ENCODE measurements around the gene SLC1A3. TPM values are rescaled to one million over a fixed set of nuclear protein-coding genes. Genes with fewer than 3 reads are reported as not detected.

The SLC1A3 gene
- total RNA-seq, 2 experiments from 2014 or later = 0.34 to 0.74 TPM

DNA sequence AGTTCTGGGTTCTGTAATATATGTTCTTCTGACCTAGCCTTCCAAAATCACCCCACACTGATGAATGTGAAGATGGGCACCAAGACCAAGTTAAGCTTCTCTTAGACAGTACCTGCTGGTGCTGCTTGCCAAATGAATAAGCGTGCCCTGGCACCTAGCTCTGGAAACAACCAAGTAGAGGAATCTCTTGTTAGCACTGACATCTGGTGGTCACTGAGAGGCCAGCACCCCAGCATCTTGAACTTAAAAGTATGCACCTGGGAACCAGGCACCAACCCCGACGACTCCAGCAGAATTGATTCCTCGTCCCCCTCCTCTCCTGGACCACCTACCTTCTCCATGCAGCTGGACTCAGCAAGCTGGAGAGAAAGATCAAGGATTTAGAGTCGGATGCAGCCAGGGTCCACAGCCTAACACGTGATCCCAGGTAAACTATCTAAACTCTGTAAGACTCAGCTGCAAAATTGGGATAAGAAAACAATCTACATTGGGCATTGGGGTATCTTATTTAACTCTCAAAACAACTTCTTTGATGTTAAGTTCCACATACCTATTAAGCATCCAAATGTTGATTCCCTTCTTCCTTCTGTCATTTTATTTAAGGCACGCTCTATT, 89.8 kb downstream of the SLC1A3 start:
- Mint-ChIP-seq H3K9me3 (no peaks in the 10 kb centered on the region), H3K36me3 (ENCODE audit: low read depth) (no peaks in the 10 kb centered on the region), H3K27me3 (peaks cover 23% of the 10 kb centered on the region), H3K4me1 (ENCODE audit: low read depth) (no peaks in the 10 kb centered on the region), H3K4me3 (no peak overlapping the region), H3K27ac (no peak overlapping the region)
- POLR2A ChIA-PET = no interaction called here
- peak; percentile 68 for DNase-seq
- CTCF ChIA-PET = interaction anchor here (0.7 to 3.0 kb wide), 28 partner anchors 9 to 1648 kb away, joined by 3 to 19 read pairs (median 4); no protein-coding TSS in a partner anchor
- ATAC-seq = peak; percentile 76
- TF ChIP-seq, protein P1, sequence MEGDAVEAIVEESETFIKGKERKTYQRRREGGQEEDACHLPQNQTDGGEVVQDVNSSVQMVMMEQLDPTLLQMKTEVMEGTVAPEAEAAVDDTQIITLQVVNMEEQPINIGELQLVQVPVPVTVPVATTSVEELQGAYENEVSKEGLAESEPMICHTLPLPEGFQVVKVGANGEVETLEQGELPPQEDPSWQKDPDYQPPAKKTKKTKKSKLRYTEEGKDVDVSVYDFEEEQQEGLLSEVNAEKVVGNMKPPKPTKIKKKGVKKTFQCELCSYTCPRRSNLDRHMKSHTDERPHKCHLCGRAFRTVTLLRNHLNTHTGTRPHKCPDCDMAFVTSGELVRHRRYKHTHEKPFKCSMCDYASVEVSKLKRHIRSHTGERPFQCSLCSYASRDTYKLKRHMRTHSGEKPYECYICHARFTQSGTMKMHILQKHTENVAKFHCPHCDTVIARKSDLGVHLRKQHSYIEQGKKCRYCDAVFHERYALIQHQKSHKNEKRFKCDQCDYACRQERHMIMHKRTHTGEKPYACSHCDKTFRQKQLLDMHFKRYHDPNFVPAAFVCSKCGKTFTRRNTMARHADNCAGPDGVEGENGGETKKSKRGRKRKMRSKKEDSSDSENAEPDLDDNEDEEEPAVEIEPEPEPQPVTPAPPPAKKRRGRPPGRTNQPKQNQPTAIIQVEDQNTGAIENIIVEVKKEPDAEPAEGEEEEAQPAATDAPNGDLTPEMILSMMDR (IDR thresholded peaks at IDR 0.05) = peak; percentile 58
- intact Hi-C loops (cut with micrococcal nuclease) = loop anchor here (2.0 to 10.0 kb wide), 2 partner anchors 281 to 621 kb away; no protein-coding TSS in a partner anchor

DNA sequence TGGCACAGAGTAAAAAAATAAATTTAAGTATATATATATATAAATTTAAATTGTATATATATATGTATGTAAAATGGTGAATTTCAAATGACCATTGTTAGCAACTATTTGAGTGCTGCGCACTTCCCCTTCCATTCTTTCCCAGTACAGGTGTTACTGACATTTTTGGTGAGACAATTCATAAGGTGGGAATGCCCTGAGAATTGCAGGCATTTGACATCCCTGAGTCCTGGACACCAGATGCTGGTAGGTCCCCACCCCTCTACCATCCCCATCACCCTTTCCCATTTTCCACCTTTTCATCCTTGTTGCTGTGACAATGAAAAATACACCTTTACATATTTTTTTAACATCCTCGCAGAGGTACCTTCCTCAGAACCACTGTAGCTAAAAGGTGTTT, 91.6 kb downstream of the SLC1A3 start:
- Mint-ChIP-seq H3K27ac (no peak overlapping the region), H3K36me3 (ENCODE audit: low read depth) (no peaks in the 10 kb centered on the region), H3K4me1 (ENCODE audit: low read depth) (no peaks in the 10 kb centered on the region), H3K4me3 (no peak overlapping the region), H3K9me3 (no peaks in the 10 kb centered on the region), H3K27me3 (peaks cover 14% of the 10 kb centered on the region)
- TF ChIP-seq, protein P1 (IDR thresholded peaks at IDR 0.05) = no peak
- no peak for ATAC-seq
- DNase-seq = no peak
- POLR2A ChIA-PET = no interaction called here
- intact Hi-C loops (cut with micrococcal nuclease) = loop anchor here (10.0 kb wide), 1 partner anchor 623 kb away; no protein-coding TSS in a partner anchor
- CTCF ChIA-PET = no interaction called here

GRCh38 chr5:36701085-36701698, 94.8 kb downstream of the SLC1A3 start:
- no peak for DNase-seq
- H3K4me1 Mint-ChIP-seq (ENCODE audit: low read depth) = no peaks in the 10 kb centered on the region
- H3K27me3 Mint-ChIP-seq = peaks cover 6% of the 10 kb centered on the region
- no peak for ATAC-seq
- no peak overlapping the region for H3K27ac Mint-ChIP-seq
- no peak overlapping the region for H3K4me3 Mint-ChIP-seq
- ChIA-PET POLR2A (no interaction called here), CTCF (interaction anchor here (3.8 kb wide), 1 partner anchor 10 kb away, joined by 25 read pairs; no protein-coding TSS in a partner anchor)
- TF ChIP-seq, protein P1 (IDR thresholded peaks at IDR 0.05) = no peak
- no peaks in the 10 kb centered on the region for H3K36me3 Mint-ChIP-seq (ENCODE audit: low read depth)
- H3K9me3 Mint-ChIP-seq = no peaks in the 10 kb centered on the region
- intact Hi-C loops (cut with micrococcal nuclease) = no loop called here

- no peak overlapping the region for H3K4me3 Mint-ChIP-seq
- no peak overlapping the region for H3K27ac Mint-ChIP-seq
- no peak for DNase-seq
- intact Hi-C loops (cut with micrococcal nuclease) = no loop called here
- H3K36me3 Mint-ChIP-seq (ENCODE audit: low read depth) = peaks cover 2% of the 10 kb centered on the region
- ATAC-seq = no peak
- H3K27me3 Mint-ChIP-seq = peaks cover 6% of the 10 kb centered on the region
- POLR2A ChIA-PET = no interaction called here
- H3K9me3 Mint-ChIP-seq = no peaks in the 10 kb centered on the region
- TF ChIP-seq, protein P1 (IDR thresholded peaks at IDR 0.05) = no peak
- H3K4me1 Mint-ChIP-seq (ENCODE audit: low read depth) = no peaks in the 10 kb centered on the region
- CTCF ChIA-PET = interaction anchor here (1.5 kb wide), 2 partner anchors 13 to 624 kb away, joined by 3 to 6 read pairs; no protein-coding TSS in a partner anchor
These were observed 96.9 kb downstream of the SLC1A3 start for GRCh38 chr5:36703245-36703860.

GRCh38 chr5:36704131-36704530, 97.7 kb downstream of the SLC1A3 start:
- TF ChIP-seq, protein P1 (IDR thresholded peaks at IDR 0.05) = no peak
- ChIA-PET CTCF (interaction anchor here (0.7 to 1.6 kb wide), 4 partner anchors 14 to 625 kb away, joined by 3 to 6 read pairs (median 3); no protein-coding TSS in a partner anchor), POLR2A (no interaction called here)
- Mint-ChIP-seq H3K4me1 (ENCODE audit: low read depth) (no peaks in the 10 kb centered on the region), H3K27ac (no peak overlapping the region), H3K9me3 (no peaks in the 10 kb centered on the region), H3K36me3 (ENCODE audit: low read depth) (peaks cover 2% of the 10 kb centered on the region), H3K4me3 (no peak overlapping the region), H3K27me3 (peaks cover 6% of the 10 kb centered on the region)
- DNase-seq = no peak
- intact Hi-C loops (cut with micrococcal nuclease) = no loop called here
- no peak for ATAC-seq

All from activated CD8-positive, alpha-beta T cell treated with anti-CD3 and anti-CD28 coated beads for 36 hours (primary cell).